WERI-Rb-1 (cell line): Measurements from ENCODE around the gene ACTN2.

Experiments used
- DNase-seq: peaks from one replicate; pipeline ENCODE4 v3.0.0-alpha.2; 2020
- H3K27ac ChIP-seq: fragments of 250-450 bp; sonication (Bioruptor Pico); 2 replicates; pipeline ENCODE4 v1.5.1; 2020; ENCODE audit warnings: mild to moderate bottlenecking, moderate library complexity
- H3K27me3 ChIP-seq: fragments of 250-450 bp; sonication (Bioruptor Pico); 2 replicates; pipeline ENCODE4 v1.5.1; 2021; ENCODE audit warnings: mild to moderate bottlenecking, low read depth, moderate library complexity; ENCODE audit not compliant: insufficient read depth, severe bottlenecking
- H3K36me3 ChIP-seq: fragments of 250-450 bp; sonication (Bioruptor Pico); 2 replicates; pipeline ENCODE4 v1.5.1; 2020; ENCODE audit warnings: mild to moderate bottlenecking, moderate library complexity
- H3K4me3 ChIP-seq: 2 replicates; pipeline ENCODE4 v1.5.1; 2011; ENCODE audit warnings: low read depth, mild to moderate bottlenecking, control low read depth, low read length
- H3K9me3 ChIP-seq: fragments of 250-450 bp; sonication (Bioruptor Pico); 2 replicates; pipeline ENCODE4 v1.5.1; 2021; ENCODE audit warnings: mild to moderate bottlenecking, moderate library complexity; ENCODE audit not compliant: severe bottlenecking
- TF ChIP-seq, protein P1 (sequence below): IDR thresholded peaks from 2 replicates; pipeline ENCODE4 v1.5.1; 2011; ENCODE audit warnings: low read depth, mild to moderate bottlenecking, control low read depth, inconsistent platforms, low read length

ACTN2 gene

DNA sequence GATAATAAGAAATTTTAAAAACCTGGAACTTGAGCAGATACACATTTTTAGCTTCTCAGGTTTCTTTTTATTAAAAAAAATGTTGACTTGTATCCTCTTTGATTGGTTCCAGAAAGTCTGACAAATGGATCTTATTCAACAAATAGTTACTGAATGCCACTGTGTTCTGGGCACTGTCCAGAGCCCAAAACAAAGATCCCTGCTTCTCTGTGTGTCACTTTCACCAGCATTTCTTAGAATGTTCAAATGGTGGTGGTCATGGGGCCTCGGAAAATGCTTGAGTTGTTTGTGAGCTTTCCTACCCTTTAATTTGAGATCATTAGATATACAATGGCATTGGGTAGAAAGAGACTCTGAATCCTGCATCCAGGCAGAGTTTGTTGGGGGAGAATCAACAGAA lies 19.9 kb downstream of the ACTN2 start:
- Histone ChIP-seq H3K9me3 (no peaks in the 10 kb centered on the region), H3K4me3 (no peak overlapping the region), H3K27me3 (no peaks in the 10 kb centered on the region), H3K36me3 (no peaks in the 10 kb centered on the region), H3K27ac (no peak overlapping the region)
- TF ChIP-seq, protein P1, sequence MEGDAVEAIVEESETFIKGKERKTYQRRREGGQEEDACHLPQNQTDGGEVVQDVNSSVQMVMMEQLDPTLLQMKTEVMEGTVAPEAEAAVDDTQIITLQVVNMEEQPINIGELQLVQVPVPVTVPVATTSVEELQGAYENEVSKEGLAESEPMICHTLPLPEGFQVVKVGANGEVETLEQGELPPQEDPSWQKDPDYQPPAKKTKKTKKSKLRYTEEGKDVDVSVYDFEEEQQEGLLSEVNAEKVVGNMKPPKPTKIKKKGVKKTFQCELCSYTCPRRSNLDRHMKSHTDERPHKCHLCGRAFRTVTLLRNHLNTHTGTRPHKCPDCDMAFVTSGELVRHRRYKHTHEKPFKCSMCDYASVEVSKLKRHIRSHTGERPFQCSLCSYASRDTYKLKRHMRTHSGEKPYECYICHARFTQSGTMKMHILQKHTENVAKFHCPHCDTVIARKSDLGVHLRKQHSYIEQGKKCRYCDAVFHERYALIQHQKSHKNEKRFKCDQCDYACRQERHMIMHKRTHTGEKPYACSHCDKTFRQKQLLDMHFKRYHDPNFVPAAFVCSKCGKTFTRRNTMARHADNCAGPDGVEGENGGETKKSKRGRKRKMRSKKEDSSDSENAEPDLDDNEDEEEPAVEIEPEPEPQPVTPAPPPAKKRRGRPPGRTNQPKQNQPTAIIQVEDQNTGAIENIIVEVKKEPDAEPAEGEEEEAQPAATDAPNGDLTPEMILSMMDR = no peak
- DNase-seq = no peak

DNA sequence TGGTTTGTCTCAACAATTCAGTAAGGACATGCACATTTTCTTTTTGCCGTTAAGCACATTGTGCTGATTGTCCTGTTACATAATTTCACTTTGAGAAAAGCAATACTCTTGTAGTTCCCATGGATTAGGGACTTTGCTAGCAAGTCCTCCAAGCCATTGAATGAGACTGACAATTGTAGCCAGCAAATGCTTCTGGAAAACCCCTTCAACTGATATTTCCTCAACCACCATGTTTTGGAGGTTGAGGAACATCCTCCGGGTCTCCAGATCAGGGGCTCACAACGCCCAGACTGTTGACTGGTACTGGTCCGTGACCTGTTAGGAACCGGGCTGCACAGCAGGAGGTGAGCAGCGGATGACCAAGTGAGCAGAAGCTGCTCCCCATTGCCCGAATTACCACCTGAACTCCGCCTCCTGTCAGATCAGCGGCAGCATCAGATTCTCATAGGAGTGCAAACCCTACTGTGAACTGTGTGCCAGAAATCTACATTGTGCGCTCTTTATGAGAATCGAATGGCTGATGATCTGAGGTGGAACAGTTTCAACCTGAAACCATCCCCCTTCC lies 24.1 kb downstream of the ACTN2 start:
- no peak for DNase-seq
- no peak overlapping the region for H3K27ac ChIP-seq
- no peak overlapping the region for H3K4me3 ChIP-seq
- H3K36me3 ChIP-seq = no peaks in the 10 kb centered on the region
- H3K27me3 ChIP-seq = no peaks in the 10 kb centered on the region
- TF ChIP-seq, protein P1 = no peak
- no peaks in the 10 kb centered on the region for H3K9me3 ChIP-seq

DNA sequence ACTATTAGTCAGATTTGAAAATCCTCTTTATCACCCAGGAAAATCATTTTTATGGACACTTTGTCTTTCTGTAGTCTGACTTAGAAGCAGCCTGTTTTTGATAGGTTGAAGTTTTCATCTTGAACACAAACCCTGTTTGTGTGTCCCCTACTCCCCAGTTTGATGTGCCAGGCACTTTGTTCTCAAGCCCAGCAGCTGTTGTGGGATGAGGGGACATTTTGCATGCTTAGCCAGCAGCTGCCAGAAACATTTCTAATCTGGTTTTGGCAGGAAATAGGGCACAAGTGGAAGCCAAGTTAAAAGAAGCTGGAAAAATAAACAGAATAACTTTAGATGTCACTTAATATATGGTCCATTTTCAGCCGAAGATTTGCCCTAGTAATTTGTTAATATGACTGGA lies 29.9 kb downstream of the ACTN2 start:
- TF ChIP-seq, protein P1 = no peak
- no peaks in the 10 kb centered on the region for H3K36me3 ChIP-seq
- H3K9me3 ChIP-seq = no peaks in the 10 kb centered on the region
- H3K4me3 ChIP-seq = no peak overlapping the region
- no peak for DNase-seq
- H3K27ac ChIP-seq = no peak overlapping the region
- no peaks in the 10 kb centered on the region for H3K27me3 ChIP-seq

DNA sequence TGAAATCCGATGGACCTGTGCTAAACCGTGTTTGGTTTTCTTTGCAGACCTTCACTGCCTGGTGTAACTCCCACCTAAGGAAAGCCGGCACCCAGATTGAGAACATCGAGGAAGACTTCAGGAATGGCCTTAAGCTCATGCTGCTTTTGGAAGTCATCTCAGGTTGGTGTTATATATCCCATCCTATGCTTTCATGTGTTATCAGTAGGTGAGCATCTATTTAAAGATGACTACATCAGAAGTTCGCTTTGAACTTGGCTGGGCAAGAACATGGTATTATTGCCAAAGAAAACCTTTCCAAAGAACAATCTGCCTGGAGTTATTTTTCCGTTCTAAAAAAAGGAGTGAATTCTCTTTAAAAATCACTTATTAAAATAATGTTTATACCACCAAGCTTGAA lies 31.5 kb downstream of the ACTN2 start:
- no peak overlapping the region for H3K27ac ChIP-seq
- no peak overlapping the region for H3K4me3 ChIP-seq
- no peak for DNase-seq
- H3K27me3 ChIP-seq = no peaks in the 10 kb centered on the region
- H3K36me3 ChIP-seq = no peaks in the 10 kb centered on the region
- TF ChIP-seq, protein P1 = no peak
- no peaks in the 10 kb centered on the region for H3K9me3 ChIP-seq

DNA sequence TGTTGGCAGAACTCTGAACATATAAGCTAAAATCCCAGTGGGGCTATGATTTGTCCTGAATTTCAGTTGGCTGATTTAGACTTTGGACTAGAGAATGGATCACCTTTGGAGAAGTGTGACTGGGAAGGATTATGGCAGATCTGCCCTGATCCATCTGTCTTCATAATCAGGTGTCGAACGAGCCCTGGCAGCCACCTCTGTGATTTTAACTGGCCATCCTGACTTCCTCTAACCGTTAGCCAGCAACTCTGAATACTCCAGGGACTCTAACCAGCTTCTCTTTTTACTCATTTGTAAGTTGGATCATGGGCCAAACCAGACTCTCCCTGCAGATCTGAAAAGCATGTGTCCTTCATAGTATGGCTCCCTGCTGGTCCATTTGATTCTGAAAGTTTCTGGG lies 32.0 kb downstream of the ACTN2 start:
- Histone ChIP-seq H3K27ac (no peak overlapping the region), H3K4me3 (no peak overlapping the region), H3K27me3 (no peaks in the 10 kb centered on the region), H3K9me3 (no peaks in the 10 kb centered on the region), H3K36me3 (no peaks in the 10 kb centered on the region)
- peak; percentile 26 for DNase-seq
- TF ChIP-seq, protein P1 = no peak

DNA sequence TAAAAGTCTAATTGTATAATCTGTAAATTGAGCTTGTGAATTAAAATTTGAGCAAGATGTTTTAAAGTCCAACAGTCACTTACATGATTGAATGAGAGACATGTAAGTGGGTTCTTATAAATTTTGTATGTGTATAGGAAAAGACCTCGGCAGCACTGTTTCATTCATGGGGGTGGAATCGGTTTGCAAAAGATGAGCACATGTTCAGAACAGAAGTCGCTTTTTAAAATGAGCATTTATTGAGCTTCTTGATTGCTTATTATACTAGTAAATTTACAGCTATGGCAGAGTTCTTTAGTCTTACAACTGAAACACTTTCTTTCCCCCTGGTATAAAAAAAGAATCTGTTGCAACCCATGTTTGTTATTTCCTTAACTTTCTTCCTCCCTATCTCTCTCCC lies 33.9 kb downstream of the ACTN2 start:
- Histone ChIP-seq H3K36me3 (no peaks in the 10 kb centered on the region), H3K9me3 (peaks cover 7% of the 10 kb centered on the region), H3K27ac (no peak overlapping the region), H3K4me3 (no peak overlapping the region), H3K27me3 (no peaks in the 10 kb centered on the region)
- no peak for DNase-seq
- TF ChIP-seq, protein P1 = no peak
